NCI-H1092 treated with DMSO at 0.1 percent for 48 hours (cell line): ENCODE measurements around the gene IL21R.
"Not testable (repeated sequence)": the region's sequence is repeated elsewhere in the genome, so short reads cannot be mapped to it uniquely, and the experiment has no call there.

ENCODE experiments used
- DNase-seq: peaks from one replicate; lab custom pipeline; 2025; lab: John Stamatoyannopoulos, UW

Gene IL21R

DNA sequence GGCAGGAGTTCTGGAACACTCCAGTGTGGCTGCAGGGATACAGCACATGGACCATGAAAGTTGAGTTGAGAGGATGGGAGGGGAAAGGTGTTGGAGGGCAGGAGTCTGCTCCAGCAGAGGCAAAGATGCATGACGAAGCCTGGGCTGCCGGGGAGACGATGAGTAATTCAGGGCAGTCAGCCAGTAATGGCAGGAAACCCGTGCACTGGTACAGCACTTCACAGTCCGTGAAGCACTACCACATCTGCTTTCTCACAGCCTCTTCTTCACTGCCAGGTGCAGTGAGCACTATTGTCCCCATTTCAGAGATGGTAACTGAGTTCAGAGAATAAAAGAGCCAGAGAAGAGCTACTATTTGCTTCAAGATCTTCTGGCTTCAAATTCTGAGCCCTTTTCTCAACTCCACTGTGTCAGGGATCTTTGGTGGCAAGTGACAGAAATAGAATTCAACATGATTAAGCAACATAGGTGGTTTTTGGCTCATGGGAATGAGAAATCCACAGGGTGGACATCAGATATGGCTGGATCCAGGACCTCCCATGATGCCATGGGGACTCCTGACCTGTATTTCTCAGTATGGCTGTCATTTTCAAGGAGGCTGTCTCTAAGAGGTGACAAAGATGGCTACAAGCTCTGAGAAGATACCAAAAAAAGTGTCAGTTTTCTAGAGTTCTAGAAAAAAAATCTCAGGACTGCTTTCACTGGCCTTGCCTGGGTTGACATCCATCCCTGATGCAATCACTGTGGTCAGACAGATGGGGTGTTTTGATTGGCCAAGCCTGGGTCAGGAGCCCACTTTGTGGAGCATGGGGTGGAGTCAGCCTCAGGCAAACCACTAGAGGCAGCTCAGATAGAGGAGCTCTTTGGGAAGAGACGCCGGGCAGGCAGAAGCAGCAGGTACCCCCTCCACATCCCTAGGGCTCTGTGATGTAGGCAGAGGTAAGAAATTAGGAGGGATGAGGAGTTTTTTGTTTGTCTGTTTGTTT, 24.7 kb downstream of the IL21R start:
- DNase-seq = peak; percentile 57

DNA sequence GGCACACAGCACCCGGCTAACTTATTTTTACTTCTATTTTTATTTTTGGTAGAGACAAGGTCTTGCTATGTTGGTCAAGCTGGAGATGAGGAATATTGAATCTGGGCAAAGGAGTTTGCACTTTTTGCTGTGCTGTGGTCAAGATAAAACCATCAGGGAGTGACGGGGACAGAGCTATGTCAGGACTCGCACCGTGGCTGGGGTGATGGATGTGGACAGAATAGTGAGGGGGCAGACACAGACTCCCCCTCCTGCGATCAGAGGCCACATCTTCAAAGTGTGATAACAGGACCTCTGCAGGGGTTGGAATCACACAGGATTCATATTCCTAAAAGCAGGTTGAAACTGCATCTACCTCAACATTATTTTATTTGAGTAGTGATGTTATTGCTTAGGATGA, 25.6 kb downstream of the IL21R start:
- no peak for DNase-seq

- DNase-seq = no peak
Measured at GRCh38 chr16:27428026-27428785, 26.2 kb downstream of the IL21R start.

DNA sequence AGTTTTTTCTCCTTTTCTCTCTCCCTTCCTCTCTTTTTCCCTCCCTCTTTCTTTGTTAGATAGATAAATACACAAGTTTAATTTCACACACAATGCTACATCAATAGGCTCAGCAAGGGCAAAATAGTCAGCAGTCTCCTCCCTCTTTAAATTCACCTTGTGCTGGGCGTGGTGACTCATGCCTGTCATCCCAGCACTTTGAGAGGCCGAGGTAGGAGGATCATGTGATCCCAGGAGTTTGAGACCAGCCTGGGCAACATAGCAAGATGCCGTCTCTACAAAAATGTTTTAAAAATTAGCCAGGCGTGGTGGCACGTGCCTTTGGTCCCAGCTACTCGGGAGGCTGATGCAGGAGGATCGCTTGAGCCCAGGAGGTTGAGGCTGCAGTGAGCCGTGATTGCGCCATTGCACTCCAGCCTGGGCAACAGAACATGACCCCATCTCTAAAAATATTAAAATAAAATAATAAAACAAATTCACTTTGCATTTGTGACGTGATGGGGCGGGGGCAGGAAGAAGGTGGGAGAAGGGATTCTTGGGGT, 27.4 kb downstream of the IL21R start:
- no peak for DNase-seq

- DNase-seq = no peak
Measured at GRCh38 chr16:27429981-27430441, 28.0 kb downstream of the IL21R start.

GRCh38 chr16:27430512-27430911, 28.5 kb downstream of the IL21R start:
- no peak for DNase-seq

- no peak for DNase-seq
Measured at GRCh38 chr16:27430923-27431484, 29.0 kb downstream of the IL21R start.

DNA sequence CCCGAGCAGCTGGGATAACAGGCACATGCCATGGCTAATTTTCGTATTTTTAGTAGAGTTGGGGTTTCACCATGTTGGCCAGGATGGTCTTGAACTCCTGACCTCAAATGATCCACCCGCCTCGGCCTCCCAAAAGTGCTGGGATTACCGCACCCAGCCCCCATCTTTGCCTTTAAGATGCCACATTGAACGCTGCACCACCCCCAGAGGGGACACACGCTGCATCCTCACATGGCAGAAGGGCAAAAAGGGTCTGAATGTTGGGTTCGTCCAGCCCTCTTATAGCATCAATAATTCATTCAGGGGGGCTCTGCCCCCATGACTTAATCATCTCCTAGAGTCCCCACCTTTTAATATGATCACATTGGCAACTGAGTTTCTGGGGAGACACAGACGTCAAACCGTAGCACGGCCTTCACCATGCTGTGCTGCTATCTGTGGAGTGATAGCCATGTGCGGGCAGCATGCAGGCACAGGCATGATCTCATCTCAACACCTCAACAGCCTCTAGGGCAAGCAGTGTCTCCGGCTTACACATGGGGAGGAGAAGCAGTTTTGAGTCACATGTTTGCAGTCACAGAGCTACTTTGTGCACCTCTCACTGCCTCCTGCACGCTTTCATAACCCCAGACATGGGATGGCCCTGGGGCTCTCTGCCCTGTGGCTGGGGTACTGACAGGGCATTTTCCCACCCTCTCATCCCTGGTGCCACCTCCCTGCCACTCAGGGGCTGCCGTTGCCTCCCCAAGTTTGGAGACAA, 30.0 kb downstream of the IL21R start:
- no peak for DNase-seq

- DNase-seq = no peak
Measured at GRCh38 chr16:27432558-27432957, 30.6 kb downstream of the IL21R start.

GRCh38 chr16:27433191-27433590, 31.2 kb downstream of the IL21R start:
- DNase-seq = not testable (repeated sequence)

DNA sequence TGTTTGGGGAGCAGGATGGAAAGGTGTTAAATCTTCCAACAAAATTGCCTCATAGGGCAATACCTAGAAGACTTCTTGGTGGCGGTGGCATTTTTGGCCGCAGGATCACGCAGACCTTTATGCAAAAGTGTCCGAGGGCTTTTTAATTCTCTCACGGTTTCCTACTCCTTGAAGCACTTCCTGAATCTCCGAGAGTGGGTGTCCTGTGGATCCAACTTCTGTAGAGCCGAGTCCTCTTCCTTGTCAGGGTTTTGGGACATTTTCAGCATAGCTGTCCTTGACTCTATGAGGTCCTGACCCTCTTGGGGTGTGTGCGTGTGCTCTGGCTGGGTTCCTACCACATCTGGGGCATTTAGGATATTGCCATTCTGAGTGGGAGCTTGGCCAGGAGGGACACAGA, 31.7 kb downstream of the IL21R start:
- DNase-seq = no peak

- no peak for DNase-seq
Measured at GRCh38 chr16:27434141-27435051, 32.4 kb downstream of the IL21R start.

DNA sequence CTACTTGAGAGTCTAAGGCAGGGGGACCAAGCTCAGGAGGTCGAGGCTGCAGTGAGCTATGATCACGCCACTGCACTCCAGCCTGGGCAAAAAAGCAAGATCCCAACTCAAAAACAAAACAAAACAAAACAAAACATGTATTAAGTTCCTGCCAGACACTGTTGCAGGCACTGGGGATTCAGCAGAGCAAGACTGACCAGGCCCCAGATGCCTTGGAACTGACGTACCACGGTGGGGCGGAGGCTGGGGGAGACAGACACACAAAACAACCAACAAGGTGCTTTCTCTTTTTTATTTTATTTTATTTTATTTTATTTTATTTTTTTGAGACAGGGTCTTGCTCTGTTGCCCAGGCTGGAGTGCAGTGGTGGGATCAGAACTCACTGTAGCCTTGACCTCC, 33.2 kb downstream of the IL21R start:
- not testable (repeated sequence) for DNase-seq

GRCh38 chr16:27436065-27436464, 34.1 kb downstream of the IL21R start:
- no peak for DNase-seq

- no peak for DNase-seq
Measured at GRCh38 chr16:27436921-27437650, 35.1 kb downstream of the IL21R start.

- DNase-seq = no peak
Measured at GRCh38 chr16:27437946-27438345, 36.0 kb downstream of the IL21R start.

GRCh38 chr16:27439271-27440018, 37.5 kb downstream of the IL21R start:
- no peak for DNase-seq

DNA sequence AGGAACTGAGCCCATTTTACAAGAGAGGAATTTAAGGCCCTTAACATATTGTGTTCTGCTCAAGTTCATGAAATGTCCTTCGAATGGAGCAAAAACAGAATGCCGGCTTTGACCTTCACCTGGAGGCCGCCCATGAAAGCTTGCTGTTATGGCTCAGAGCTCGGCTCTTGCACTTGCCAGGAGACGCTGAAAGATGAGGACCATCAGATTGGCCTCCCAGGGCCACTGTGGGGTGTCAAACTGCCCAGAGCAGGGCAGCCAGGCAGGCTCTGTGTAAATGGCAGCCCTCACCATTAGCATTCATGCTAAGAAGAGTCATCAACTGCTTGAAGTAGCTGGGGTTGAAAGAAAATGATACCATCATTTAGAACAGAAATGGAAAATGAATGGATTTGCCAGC, 39.3 kb downstream of the IL21R start:
- DNase-seq = no peak

DNA sequence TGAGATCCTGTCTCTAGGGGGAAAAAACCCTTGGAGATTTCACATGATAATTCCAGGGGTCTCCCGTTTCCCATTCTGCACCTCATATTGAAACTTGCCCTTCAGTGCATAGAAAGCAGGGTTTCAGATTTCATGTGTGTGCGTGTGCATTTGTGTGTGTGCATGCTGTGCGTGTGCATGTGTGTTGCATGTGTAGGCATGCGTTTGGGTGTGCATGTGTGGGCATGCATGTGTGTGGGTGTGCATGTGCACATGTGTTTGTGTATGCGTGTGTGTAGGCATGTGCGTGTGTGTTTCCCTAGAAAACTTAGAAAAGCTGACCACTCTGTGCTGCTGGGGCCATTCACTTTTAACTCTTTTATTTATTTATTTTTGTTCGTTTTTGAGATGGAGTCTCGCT, 40.0 kb downstream of the IL21R start:
- DNase-seq = no peak
